Fibroblast of skin of left biceps (primary cell): ENCODE data around the gene NDOR1.
A peak's percentile ranks its signal among the peaks of the same experiment; 100 is the strongest.

Experiments
- DNase-seq, 2 experiments: peaks; one replicate each; pipeline ENCODE4 v3.0.0-alpha.2; 2013; ENCODE audit warnings: low read depth in 2 of 2

Gene NDOR1

DNA sequence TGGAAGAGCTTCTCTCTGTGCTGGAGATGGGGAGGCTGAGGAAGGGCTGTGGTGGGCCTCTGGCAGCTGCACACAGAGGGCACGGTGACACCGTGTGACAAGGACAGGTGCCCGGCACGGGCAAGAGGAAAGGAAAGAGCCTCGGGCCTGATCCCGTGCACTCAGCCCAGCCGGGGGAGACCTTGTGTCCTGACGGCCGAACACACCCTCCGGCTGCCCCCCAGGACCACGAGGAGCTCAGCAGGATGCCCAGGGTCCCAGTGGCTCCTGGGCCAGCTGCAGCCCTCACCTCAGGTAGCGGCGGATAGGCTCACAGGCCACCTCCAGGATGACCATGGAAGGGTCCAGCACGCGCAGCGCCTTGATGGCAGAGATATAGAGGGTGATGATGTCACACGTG lies 22.7 kb upstream of the NDOR1 start:
- no peak for DNase-seq

GRCh38 chr9:137183980-137184595 lies 21.4 kb upstream of the NDOR1 start:
- DNase-seq: no peak

GRCh38 chr9:137184881-137185660 lies 20.4 kb upstream of the NDOR1 start:
- DNase-seq: no peak

- no peak for DNase-seq
Observed at GRCh38 chr9:137185921-137186320, 19.6 kb upstream of the NDOR1 start.

DNA sequence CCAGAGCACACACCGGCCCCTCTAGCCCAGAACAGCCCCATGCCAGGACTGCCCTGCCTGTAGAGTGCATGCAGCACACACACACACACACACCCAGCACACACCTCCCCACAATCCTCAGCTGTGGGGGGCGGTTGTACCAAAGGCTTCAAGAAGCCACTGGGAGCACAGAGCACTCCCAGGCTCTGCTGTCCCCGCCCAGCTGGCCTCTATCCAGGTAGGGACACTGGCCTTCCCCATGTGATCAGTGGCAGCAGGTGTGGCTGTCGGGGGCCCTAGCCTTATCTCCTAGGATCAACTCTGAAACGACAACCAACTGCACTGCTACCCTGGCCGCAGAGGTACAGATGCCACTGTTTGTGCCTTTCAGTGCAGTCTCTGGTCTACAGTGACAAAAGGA lies 19.1 kb upstream of the NDOR1 start:
- no peak for DNase-seq

DNA sequence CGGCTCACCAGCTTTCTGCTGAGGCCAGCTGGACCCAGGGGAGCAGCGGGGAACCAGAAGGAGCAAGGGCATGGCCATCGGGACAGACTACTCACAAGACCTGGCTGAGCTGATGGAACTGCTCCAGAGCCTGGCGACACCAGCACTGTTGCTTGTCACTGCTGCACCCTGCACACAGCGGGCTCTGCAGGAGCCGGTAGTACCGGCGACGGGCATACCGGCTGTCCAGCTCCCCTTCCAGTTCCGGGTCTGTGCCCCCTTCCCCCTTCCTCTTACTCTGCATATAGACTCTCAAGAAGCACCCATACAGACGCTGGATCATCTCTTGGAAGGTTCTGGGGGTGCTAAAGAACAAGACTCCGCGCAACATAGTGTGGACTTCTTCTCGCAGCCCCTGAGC lies 18.1 kb upstream of the NDOR1 start:
- DNase-seq: no peak

DNA sequence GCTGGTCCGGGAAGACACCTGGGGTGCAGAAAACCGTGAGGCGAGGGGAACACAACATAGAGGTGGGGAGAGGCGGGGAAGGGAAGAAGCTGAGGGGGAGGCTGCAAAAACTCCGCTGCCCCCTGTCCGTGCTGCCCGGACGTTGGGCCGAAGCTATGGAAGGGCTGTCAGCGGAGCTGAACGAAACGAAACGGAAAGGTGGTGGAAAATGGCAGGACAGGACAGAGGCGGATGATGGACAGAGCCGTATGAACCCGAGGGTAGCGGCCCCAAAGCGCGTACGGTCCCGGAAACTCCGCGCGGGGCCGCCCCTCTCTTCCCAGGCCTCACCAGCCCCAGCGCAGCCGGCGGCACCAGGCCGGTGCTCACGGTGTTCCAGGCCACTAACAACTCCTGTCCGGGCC lies 17.4 kb upstream of the NDOR1 start:
- DNase-seq: no peak

DNA sequence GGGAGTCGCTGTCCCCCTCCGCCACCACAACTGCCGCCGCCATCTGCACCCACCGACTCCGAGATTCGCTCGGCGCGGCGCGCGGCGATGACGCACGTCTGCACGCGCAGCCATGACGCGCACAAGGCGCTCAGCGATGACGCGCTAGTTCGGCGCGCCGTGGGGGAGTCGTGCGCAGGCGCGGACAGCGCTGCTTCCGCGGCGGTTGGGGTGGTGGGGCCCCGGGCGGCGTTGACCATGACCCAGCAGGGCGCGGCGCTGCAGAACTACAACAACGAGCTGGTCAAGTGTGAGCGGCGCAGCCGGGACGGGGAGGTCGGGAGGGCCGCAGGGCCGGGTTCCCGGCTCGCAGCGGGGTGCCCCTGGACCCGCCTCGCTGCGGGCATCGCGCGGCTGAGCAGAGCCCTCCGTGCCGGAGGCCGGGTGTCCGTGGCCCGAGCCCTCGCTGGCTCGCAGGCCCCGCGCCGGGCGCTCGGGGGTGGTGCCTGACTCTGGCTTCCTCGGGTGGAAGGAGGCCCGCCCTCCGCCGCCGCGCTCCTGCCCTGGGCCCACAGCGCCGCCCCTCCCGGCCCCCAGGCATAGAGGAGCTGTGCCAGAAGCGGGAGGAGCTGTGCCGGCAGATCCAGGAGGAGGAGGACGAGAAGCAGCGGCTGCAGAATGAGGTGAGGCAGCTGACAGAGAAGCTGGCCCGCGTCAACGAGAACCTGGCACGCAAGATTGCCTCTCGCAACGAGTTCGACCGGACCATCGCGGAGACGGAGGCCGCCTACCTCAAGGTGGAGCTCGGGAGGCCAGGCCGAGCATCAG lies 16.8 kb upstream of the NDOR1 start, which contains the start of the genes ANAPC2 and SSNA1:
Gene ANAPC2, minus strand, starts transcription at position 71 of the 807 bp plus-strand sequence. Its CDS starts 28 bp downstream, at position 43.
Gene SSNA1, plus strand, starts transcription at position 187 of the 807 bp plus-strand sequence. Its CDS starts 51 bp downstream, at position 238.
- peak; percentile 74 to 78 for DNase-seq

DNA sequence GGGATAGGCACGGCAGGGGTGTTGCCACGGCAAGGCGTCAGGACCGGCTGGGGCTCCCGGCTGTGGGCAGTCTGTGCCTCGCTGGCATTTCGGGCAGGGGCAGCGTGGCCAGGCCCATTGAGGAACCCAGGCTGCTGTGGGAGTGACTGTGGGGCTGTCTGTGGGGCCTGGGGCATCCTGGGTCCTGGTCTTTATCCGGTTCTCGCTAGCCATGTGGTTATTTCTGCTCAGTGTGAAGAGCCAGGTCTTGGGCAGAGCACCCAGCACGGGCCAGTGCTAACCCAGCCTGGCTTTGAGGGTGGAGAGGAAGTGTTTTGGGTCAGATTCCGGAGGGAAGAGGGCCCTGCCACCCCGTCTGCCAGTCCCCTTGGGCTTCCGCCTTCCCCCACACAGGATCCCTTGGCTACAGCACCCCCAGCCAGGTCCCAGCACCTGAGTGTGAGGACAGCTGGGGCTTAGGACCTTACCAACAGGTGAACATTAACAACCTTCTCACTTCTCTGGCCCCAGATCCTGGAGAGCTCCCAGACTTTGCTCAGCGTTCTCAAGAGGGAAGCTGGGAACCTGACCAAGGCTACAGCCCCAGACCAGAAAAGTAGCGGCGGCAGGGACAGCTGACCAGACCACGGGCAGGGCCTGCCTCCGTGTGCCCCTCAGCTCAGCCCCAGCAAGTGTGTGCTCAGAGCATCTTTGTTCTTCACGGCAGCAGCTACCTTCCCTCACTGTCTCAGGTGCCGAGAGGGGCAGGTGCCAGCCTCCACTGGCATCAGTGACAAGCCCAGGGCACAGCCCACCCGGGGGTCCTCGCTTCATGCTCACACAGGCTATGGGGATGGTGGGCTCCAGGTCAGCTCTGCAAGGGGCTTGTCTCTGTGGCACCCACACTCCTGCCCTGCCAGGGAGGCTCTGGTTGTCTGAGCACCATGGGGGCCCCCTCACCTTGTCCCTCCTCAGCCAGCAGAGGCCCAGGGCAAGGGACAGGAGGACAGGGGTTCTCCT lies 15.9 kb upstream of the NDOR1 start:
- DNase-seq: no peak

- DNase-seq: no peak
Observed at GRCh38 chr9:137190315-137190856, 15.1 kb upstream of the NDOR1 start.

DNA sequence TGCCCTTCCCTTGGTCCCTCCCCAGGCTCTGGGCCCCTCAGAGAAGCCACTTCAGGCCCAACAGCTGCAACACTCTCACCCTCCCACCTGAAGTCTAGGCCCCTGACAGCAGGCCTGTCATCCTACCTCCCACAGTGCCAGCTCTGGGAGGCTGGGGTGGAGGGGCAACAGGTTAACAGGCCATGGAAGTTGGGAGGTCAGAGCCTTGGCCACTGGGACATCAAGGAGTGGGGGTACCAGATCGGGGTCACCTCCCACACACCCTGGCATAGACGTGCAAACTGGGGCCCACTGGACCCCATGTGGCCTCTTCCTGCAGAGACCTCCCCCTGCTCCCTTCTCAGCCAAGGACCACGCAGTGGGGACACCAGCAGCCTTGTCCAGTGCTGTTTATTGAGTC lies 14.3 kb upstream of the NDOR1 start:
- DNase-seq: no peak

- no peak for DNase-seq
Observed at GRCh38 chr9:137191691-137192447, 13.6 kb upstream of the NDOR1 start.

DNA sequence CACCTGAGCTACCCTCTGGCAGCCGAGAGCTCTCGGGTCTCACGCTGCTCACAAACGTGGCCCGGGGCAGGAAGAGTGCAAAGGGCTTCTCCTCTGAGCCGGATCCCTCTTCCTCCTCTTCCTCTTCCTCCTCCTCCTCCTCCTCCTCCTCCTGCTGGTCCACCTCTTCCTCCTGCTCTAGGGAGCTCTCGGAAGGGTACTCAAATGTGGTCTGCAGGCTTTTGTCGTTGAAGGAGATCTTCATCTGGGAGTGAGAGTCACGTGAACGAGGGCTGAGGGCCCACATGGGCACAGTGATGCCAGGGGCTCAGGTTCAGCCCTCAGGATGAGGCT lies 13.1 kb upstream of the NDOR1 start:
- no peak for DNase-seq

GRCh38 chr9:137192859-137193258 lies 12.6 kb upstream of the NDOR1 start:
- DNase-seq: no peak

- no peak for DNase-seq
Observed at GRCh38 chr9:137193771-137194170, 11.7 kb upstream of the NDOR1 start.

DNA sequence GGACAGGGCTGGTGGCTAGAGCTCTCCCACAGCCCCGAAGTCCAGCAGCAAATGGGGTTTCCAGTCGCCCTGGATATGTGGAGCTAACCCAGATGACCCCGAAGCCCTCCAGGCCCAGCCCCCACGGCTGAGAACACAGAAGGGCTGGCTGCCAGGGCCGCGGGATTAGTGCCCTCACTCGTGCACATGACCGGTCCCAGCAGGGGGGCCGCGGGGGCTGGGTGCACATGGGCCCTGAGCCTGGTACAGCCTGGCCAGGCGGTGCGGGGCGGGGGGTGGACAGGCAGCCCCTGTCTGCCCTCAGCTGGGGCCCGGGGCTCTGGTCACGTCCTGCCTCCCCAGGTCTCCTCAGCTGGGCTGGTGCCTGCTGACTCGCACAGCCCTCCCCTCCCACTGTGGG lies 11.1 kb upstream of the NDOR1 start:
- no peak for DNase-seq

DNA sequence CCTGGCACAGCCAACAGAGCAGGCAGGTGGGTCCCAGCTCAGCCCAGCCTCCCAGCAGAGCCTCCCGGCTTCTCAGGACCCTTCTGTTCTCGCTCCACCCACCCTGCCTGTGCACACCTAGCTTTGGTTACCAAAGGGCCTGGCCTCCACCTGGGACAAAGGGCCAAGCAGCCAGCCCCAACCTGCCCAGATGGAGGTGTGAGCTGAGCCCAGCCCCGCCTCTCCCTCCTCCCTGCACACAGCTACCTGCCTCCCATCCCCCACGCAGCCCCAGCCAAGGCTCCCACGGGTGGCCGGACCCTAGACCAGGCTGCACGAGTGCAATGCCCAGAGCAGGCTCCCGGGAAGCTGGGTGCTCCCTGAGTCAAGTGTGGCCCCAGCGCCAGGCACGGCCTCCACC lies 10.6 kb upstream of the NDOR1 start:
- DNase-seq: no peak

DNA sequence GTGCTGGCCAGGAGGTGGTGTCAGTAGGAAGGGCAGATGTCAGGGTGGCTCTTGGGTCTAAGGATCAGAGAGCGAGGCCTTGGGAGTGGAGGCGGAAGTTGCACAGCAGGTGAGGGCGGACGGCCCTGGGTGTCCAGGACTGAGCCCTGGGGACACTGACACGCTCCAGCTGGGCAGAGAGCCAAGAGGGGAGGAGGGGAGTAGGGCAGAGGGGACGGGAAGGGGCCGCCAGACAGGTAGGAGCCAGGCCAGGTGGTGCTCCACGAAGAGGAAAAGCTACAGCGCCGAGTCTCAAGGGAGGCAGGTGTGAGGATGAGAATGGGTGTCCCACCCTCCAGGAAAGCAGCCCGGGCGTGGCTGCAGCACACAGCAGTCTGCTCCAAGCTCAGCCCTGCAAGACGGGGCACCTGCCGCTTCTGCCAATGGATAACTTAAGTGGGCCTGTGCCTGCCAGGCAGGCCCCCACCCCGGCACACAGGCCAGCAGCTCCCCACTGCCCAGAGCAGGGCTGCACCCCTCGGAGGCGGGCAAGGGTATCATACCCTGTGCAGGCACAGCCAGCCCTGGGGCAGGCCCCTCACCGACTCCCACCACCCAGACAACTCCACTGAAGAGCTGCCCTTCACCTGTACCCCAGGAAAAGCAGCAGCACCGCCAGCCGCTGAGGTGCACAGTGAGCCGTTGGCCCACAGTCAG lies 9.8 kb upstream of the NDOR1 start:
- DNase-seq: no peak

DNA sequence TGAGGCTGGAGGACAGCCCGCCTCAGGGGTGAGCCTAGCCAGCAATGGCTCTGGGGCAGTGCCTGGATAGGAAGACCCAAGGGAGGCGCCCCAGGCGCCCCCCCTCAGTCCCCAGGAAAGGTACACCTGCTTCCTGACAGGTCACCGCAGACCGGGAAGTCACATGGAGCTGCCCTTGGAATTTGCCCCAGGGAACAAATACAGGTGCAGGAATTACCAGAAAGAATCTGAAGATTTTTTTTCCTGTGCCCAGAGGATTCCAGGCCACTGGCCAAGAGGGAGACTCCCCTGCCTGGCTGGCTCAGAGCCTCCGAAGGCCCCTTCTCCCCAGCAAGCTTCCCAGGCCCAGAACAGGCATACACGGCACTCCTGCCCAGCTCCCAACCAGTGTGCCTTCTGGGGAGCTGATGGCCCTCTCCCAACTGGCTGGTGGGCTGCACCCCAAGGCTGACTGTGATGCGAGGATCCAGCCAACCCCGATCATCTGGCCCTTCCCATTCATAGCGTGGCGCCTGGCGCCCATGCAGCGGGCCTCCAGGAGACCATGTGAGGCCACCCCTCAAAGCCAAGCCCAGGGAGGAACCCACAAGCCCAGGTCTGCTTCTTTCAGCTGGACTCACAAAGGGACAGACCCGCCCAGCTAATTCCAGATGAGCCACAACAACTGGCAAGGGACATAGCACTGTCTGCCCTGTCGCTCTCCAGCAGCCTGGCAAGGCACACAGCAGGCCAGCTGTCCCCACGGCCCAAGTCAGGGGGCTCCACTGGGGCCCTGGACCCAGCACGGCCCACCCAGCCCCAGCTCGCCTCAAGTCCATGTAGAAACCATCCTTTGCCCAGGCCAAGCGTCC lies 7.2 kb upstream of the NDOR1 start:
- DNase-seq: no peak
